HepG2 (cell line): ENCODE data around the gene PYY. TPM values are rescaled to one million over a fixed set of nuclear protein-coding genes. Genes with fewer than 3 reads are reported as not detected.
"Not testable (repeated sequence)": the region's sequence is repeated elsewhere in the genome, so short reads cannot be mapped to it uniquely, and the experiment has no call there.

Experiments used
- ATAC-seq: fragments of 200-7000 bp; cut with Tn5 transposase; 3 replicates; pipeline ENCODE4 v1.9.1; 2020; ENCODE audit warnings: mild to moderate bottlenecking, moderate library complexity
- BruUV-seq: library from RNA; stranded (reverse); fragments of 400-500 nt; replicated peaks from 2 replicates; lab custom pipeline; 2021; lab: Mats Ljungman, UMichigan
- CTCF ChIA-PET: fragments of 300-600 bp; formaldehyde crosslinking; extraction: SDS; loops from one replicate; lab custom pipeline; 2021; ENCODE audit warnings: low total read pairs, inconsistent platforms, low intra/inter-chr PET ratio; lab: Yijun Ruan, JAX
- POLR2A ChIA-PET: fragments of 350-600 bp; sonication (Branson Sonifier 250); formaldehyde crosslinking; loops from one replicate; lab custom pipeline; 2020; ENCODE audit warnings: antibody characterized with exemption, inconsistent platforms; lab: Yijun Ruan, JAX
- DNase-seq: peaks from one replicate; pipeline ENCODE4 v3.0.0-alpha.2; 2015; ENCODE audit warnings: low spot score
- FAIRE-seq: peaks from 3 replicates; lab custom pipeline; 2011; peaks lifted over from hg19 to GRCh38; lab: Jason Lieb, UNC
- H2AFZ ChIP-seq: one replicate; pipeline ENCODE4 v1.6.1; 2011; ENCODE audit warnings: low read length, inconsistent platforms
- H3K27ac ChIP-seq: fragments of 300-600 bp; 3 replicates; pipeline ENCODE4 v1.8.0; 2011; ENCODE audit warnings: mixed run types, mild to moderate bottlenecking, mixed read lengths, low read length, inconsistent platforms; ENCODE audit not compliant: insufficient read depth; ENCODE audit errors: extremely low read length
- H3K27me3 ChIP-seq, 2 experiments: fragments of 200-600 bp in 1 of 2; 2 replicates in 1 of 2; 3 replicates in 1 of 2; pipeline versions ENCODE4 v1.6.0 to v1.8.0; 2011; ENCODE audit warnings: low read length in 2 of 2, mild to moderate bottlenecking in 2 of 2, moderate library complexity in 2 of 2, inconsistent platforms in 1 of 2; ENCODE audit not compliant: insufficient read depth in 2 of 2, control insufficient read depth in 1 of 2
- H3K36me3 ChIP-seq, 2 experiments: fragments of 200-600 bp in 1 of 2; replicated peaks in 1 of 2; 2 replicates in 1 of 2; 3 replicates in 1 of 2; pipeline versions ENCODE4 v1.5.1 to v1.8.0; 2011; ENCODE audit warnings: low read length in 2 of 2, inconsistent platforms in 1 of 2; ENCODE audit not compliant: insufficient read depth in 2 of 2, control insufficient read depth in 1 of 2
- H3K4me1 ChIP-seq: 2 replicates; pipeline ENCODE4 v1.5.1; 2012; ENCODE audit warnings: low read length, inconsistent platforms; ENCODE audit not compliant: insufficient read depth
- H3K4me2 ChIP-seq: 2 replicates; pipeline ENCODE4 v1.6.0; 2011; ENCODE audit warnings: low read depth, low read length, inconsistent platforms
- H3K4me3 ChIP-seq, 3 experiments: fragments of 200-600 bp in 1 of 3; sonication (generic), shearing (Covaris generic) in 1 of 3; replicated peaks in 1 of 3; 2 replicates each; pipeline ENCODE4 v1.5.1; 2011 to 2016; ENCODE audit warnings: low read length in 3 of 3, inconsistent platforms in 2 of 3, low read depth in 2 of 3, mild to moderate bottlenecking in 2 of 3, control low read depth in 1 of 3, mixed read lengths in 1 of 3; ENCODE audit not compliant: insufficient read depth in 1 of 3
- H3K79me2 ChIP-seq: one replicate; pipeline ENCODE4 v1.6.1; 2011; ENCODE audit warnings: low read length, inconsistent platforms; ENCODE audit not compliant: insufficient read depth
- H3K9ac ChIP-seq: 2 replicates; pipeline ENCODE4 v1.6.0; 2011; ENCODE audit warnings: mild to moderate bottlenecking, low read depth, low read length, inconsistent platforms; ENCODE audit not compliant: insufficient read depth
- H3K9me3 ChIP-seq: 2 replicates; pipeline ENCODE4 v1.5.1; 2012; ENCODE audit warnings: mild to moderate bottlenecking, low read length
- H4K20me1 ChIP-seq: 2 replicates; pipeline ENCODE4 v1.6.0; 2011; ENCODE audit warnings: inconsistent platforms, mild to moderate bottlenecking, low read length, moderate library complexity; ENCODE audit not compliant: insufficient read depth
- ZMAT3 ChIP-seq: sonication (generic); formaldehyde crosslinking; conservative IDR thresholded peaks from 2 replicates; pipeline ENCODE4 v1.7.0; 2021; ENCODE audit warnings: missing genetic modification reagents
- WGBS: methylation state at CpG from one replicate; pipeline ENCODE4 v1.1.6; 2017; ENCODE audit warnings: low lambda C conversion rate; 5-methylcytosine and 5-hydroxymethylcytosine counted together
- in situ Hi-C: cut with HindIII; loops from 2 replicates; pipeline ENCODE4 v1.10.0; 2017; ENCODE audit warnings: low pct_unique_long_range_greater_than_20kb; ENCODE audit not compliant: extremely low pct_ligation_motif_present
- intact Hi-C: fragments of 100-400 bp; cut with micrococcal nuclease; formaldehyde crosslinking; loops from one replicate; pipeline ENCODE4 v1.10.0; 2022; ENCODE audit not compliant: unreplicated experiment
- polyA plus RNA-seq, 8 experiments: library from polyadenylated mRNA; depleted of rRNA in 3 of 8; stranded (reverse) in 7 of 8; unstranded in 1 of 8; fragments of >200 nt; fragmentation: Illumina TruSeq in 4 of 8; extraction: Trizol in 4 of 8; gene quantifications; 2 replicates each; pipeline versions ENCODE4 v1.2.1 to v1.2.3, GENCODE V29; 2011 to 2016; ENCODE audit warnings: low read depth in 4 of 8, missing spikeins in 1 of 8, mixed read lengths in 1 of 8; ENCODE audit not compliant: insufficient read depth in 1 of 8
- total RNA-seq, 5 experiments: library from RNA; depleted of rRNA; stranded (reverse); fragments of >200 nt; fragmentation: Illumina TruSeq; extraction: Trizol; gene quantifications; 2 replicates each; pipeline ENCODE4 v1.2.3, GENCODE V29; 2016; ENCODE audit warnings: low read depth in 1 of 5
- TF ChIP-seq, protein P1 (sequence below): sonication (generic); formaldehyde crosslinking; IDR thresholded peaks from 2 replicates; pipeline ENCODE4 v1.4.0; 2020; ENCODE audit warnings: missing genetic modification reagents

PYY gene
- total and polyA plus RNA-seq, 2 of the 13 experiments (the other 11 are each of a cell fraction or from before 2014, with no cell fraction given): 0.25 TPM; not detected in 1

- in situ Hi-C loops (no loop called here), intact Hi-C loops (no loop called here)
- WGBS: 5% methylated on average over 1 of the region's 1 CpG
- Histone ChIP-seq H3K9me3 (no peaks in the 10 kb centered on the region), H3K4me3 (no peak overlapping the region), H3K36me3 (no peaks in the 10 kb centered on the region), H4K20me1 (no peaks in the 10 kb centered on the region), H2AFZ (no peak overlapping the region), H3K9ac (no peak overlapping the region), H3K4me1 (peaks cover 54% of the 10 kb centered on the region), H3K27ac (no peak overlapping the region), H3K79me2 (no peaks in the 10 kb centered on the region), H3K27me3 (peaks cover 3 to 65% of the 10 kb centered on the region in 2 experiments), H3K4me2 (no peak overlapping the region)
- ChIA-PET POLR2A (no interaction called here), CTCF (no interaction called here)
- TF ChIP-seq, protein P1, sequence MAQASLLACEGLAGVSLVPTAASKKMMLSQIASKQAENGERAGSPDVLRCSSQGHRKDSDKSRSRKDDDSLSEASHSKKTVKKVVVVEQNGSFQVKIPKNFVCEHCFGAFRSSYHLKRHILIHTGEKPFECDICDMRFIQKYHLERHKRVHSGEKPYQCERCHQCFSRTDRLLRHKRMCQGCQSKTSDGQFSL (CRISPR knock-in tag): no peak
- no peak for TF ChIP-seq ZMAT3
- no TSS peak for BruUV-seq
- ATAC-seq (no peak), DNase-seq (no peak), FAIRE-seq (no peak)
Observed at GRCh38 chr17:43928609-43929008, 25.1 kb downstream of the PYY start.

DNA sequence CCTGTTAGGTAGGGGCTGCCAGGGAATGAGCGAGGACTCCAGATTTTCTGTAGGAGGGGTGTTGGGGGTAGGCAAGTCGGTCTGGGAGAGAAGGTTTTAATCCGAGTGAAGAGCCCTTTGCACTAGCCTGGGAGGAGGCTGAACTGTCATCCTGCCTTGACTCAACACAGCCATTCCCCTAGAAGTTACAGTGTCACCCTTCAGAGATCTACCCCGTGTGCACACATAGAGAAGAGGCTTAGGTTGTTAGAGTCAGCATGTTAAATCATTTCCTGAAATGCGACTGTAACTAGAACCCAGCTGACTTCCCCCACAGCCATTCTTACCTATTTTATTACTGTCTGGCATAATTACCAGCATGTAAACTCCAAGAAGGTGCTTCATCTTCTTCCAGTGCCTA, 25.8 kb downstream of the PYY start:
- CTCF ChIA-PET, intact Hi-C loops, DNase-seq, in situ Hi-C loops, FAIRE-seq, ATAC-seq, H2AFZ ChIP-seq, H3K4me3 ChIP-seq, H3K79me2 ChIP-seq, BruUV-seq, POLR2A ChIA-PET, H3K9ac ChIP-seq, H3K9me3 ChIP-seq, H4K20me1 ChIP-seq, H3K27ac ChIP-seq, H3K36me3 ChIP-seq, H3K4me2 ChIP-seq: not testable (repeated sequence)
- Histone ChIP-seq H3K4me1 (peaks cover 54% of the 10 kb centered on the region), H3K27me3 (peaks cover 3 to 63% of the 10 kb centered on the region in 2 experiments)
- 46% methylated on average over 5 of the region's 5 CpGs for WGBS
